ENCODE data around the gene UBE2O.

UBE2O gene

DNA sequence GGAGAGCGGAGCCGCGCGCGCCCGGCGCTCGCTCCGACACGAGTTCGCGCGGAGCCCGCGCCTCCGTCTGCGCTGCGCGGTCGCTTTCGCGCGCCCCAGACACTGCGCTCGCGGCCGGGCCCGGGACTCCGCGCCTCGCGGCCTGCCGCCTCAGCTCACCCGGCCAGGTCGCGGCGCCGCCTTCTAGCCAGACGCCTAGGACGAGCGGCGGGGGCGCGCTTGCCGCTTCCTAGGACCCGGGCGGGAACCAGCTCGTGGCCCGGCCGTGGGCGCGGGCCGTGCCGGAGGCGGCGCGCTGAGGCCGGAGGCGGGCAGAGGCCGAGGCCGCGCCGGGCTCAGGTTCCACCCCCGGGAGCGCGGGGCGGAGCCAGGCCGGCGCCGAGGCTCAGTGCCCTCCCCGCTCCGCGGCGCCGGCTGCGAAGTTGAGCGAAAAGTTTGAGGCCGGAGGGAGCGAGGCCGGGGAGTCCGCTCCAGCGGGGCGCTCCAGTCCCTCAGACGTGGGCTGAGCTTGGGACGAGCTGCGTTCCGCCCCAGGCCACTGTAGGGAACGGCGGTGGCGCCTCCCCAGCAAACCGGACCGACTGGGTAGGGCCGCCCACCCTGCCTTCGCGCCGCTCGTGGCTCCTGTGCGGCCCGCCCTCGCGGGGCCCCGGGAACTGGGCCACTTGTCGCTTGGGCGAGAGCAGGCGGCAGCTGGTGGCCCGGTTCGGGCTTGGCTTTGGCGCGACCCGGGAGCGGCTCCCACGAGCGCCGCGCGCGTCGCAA, 68.5 kb downstream of the UBE2O start, which contains the start of gene SPHK1 (continued):
- no peak for TF ChIP-seq ATF2 (tag by site-specific recombination; IDR thresholded peaks at IDR 0.05; ENCODE audit: low read depth)
- TF ChIP-seq, protein P1, sequence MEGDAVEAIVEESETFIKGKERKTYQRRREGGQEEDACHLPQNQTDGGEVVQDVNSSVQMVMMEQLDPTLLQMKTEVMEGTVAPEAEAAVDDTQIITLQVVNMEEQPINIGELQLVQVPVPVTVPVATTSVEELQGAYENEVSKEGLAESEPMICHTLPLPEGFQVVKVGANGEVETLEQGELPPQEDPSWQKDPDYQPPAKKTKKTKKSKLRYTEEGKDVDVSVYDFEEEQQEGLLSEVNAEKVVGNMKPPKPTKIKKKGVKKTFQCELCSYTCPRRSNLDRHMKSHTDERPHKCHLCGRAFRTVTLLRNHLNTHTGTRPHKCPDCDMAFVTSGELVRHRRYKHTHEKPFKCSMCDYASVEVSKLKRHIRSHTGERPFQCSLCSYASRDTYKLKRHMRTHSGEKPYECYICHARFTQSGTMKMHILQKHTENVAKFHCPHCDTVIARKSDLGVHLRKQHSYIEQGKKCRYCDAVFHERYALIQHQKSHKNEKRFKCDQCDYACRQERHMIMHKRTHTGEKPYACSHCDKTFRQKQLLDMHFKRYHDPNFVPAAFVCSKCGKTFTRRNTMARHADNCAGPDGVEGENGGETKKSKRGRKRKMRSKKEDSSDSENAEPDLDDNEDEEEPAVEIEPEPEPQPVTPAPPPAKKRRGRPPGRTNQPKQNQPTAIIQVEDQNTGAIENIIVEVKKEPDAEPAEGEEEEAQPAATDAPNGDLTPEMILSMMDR (tag by site-specific recombination; IDR thresholded peaks at IDR 0.05) = peak; percentile 36; the same call in 1 of the 2 replicates
- 0 out of 2 replicates have a peak, but pooled peaks have one; percentile 22 for TF ChIP-seq ZNF596 (tag by site-specific recombination; IDR thresholded peaks at IDR 0.05)
- no peak for TF ChIP-seq ZNF629 (tag by site-specific recombination; IDR thresholded peaks at IDR 0.05)
- TF ChIP-seq, protein P2, sequence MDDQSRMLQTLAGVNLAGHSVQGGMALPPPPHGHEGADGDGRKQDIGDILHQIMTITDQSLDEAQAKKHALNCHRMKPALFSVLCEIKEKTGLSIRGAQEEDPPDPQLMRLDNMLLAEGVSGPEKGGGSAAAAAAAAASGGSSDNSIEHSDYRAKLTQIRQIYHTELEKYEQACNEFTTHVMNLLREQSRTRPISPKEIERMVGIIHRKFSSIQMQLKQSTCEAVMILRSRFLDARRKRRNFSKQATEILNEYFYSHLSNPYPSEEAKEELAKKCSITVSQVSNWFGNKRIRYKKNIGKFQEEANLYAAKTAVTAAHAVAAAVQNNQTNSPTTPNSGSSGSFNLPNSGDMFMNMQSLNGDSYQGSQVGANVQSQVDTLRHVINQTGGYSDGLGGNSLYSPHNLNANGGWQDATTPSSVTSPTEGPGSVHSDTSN (CRISPR knock-in tag; IDR thresholded peaks at IDR 0.05) = peak; percentile 65
- no peak for TF ChIP-seq ZNF184 (tag by site-specific recombination; IDR thresholded peaks at IDR 0.05)
- TF ChIP-seq ZNF561 (tag by site-specific recombination; IDR thresholded peaks at IDR 0.05; ENCODE audit: borderline replicate concordance) = peak; percentile 32; the same call in 1 of the 2 replicates
- TF ChIP-seq ZNF335 (tag by site-specific recombination; conservative IDR thresholded peaks at IDR 0.05) = peak; percentile 20; the same call in 1 of the 2 replicates
- TF ChIP-seq ZFP69B (tag by site-specific recombination; IDR thresholded peaks at IDR 0.05) = 0 out of 2 replicates have a peak, but pooled peaks have one; percentile 33
- TF ChIP-seq, protein P3, sequence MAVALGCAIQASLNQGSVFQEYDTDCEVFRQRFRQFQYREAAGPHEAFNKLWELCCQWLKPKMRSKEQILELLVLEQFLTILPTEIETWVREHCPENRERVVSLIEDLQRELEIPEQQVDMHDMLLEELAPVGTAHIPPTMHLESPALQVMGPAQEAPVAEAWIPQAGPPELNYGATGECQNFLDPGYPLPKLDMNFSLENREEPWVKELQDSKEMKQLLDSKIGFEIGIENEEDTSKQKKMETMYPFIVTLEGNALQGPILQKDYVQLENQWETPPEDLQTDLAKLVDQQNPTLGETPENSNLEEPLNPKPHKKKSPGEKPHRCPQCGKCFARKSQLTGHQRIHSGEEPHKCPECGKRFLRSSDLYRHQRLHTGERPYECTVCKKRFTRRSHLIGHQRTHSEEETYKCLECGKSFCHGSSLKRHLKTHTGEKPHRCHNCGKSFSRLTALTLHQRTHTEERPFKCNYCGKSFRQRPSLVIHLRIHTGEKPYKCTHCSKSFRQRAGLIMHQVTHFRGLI (tag by site-specific recombination; IDR thresholded peaks at IDR 0.05) = peak; percentile 38; the same call in 1 of the 2 replicates
- no peak for TF ChIP-seq SETDB1 (IDR thresholded peaks at IDR 0.05; ENCODE audit: insufficient read length, low read length)
- peak; percentile 68; the same call in 1 of the 2 replicates for TF ChIP-seq KLF16 (tag by site-specific recombination; IDR thresholded peaks at IDR 0.05)
- no peak for TF ChIP-seq WT1 (tag by site-specific recombination; IDR thresholded peaks at IDR 0.05)
- peak; percentile 53; the same call in 1 of the 2 replicates for TF ChIP-seq KLF17 (tag by site-specific recombination; IDR thresholded peaks at IDR 0.05)
- 0 out of 2 replicates have a peak, but pooled peaks have one; percentile 20 for TF ChIP-seq ZNF843 (tag by site-specific recombination; IDR thresholded peaks at IDR 0.05)
- TF ChIP-seq SCRT1 (tag by site-specific recombination; IDR thresholded peaks at IDR 0.05; ENCODE audit: borderline replicate concordance) = no peak
- TF ChIP-seq REPIN1 (tag by site-specific recombination; IDR thresholded peaks at IDR 0.05; ENCODE audit: low read depth) = 0 out of 2 replicates have a peak, but pooled peaks have one; percentile 49
- no peak for TF ChIP-seq TRIM28 (IDR thresholded peaks at IDR 0.05; ENCODE audit: borderline replicate concordance, low read length)
- no peak for TF ChIP-seq ZBTB1 (tag by site-specific recombination; IDR thresholded peaks at IDR 0.05)
- peak; percentile 84 for TF ChIP-seq SCRT2 (tag by site-specific recombination; IDR thresholded peaks at IDR 0.05)
- TF ChIP-seq, protein P4, sequence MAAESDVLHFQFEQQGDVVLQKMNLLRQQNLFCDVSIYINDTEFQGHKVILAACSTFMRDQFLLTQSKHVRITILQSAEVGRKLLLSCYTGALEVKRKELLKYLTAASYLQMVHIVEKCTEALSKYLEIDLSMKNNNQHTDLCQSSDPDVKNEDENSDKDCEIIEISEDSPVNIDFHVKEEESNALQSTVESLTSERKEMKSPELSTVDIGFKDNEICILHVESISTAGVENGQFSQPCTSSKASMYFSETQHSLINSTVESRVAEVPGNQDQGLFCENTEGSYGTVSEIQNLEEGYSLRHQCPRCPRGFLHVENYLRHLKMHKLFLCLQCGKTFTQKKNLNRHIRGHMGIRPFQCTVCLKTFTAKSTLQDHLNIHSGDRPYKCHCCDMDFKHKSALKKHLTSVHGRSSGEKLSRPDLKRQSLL (tag by site-specific recombination; IDR thresholded peaks at IDR 0.05) = peak; percentile 42
- peak; percentile 28; the same call in 1 of the 2 replicates for TF ChIP-seq ZNF600 (tag by site-specific recombination; IDR thresholded peaks at IDR 0.05)
- no peak for TF ChIP-seq ZFP41 (tag by site-specific recombination; IDR thresholded peaks at IDR 0.05; ENCODE audit: borderline replicate concordance)
- TF ChIP-seq, protein P5, sequence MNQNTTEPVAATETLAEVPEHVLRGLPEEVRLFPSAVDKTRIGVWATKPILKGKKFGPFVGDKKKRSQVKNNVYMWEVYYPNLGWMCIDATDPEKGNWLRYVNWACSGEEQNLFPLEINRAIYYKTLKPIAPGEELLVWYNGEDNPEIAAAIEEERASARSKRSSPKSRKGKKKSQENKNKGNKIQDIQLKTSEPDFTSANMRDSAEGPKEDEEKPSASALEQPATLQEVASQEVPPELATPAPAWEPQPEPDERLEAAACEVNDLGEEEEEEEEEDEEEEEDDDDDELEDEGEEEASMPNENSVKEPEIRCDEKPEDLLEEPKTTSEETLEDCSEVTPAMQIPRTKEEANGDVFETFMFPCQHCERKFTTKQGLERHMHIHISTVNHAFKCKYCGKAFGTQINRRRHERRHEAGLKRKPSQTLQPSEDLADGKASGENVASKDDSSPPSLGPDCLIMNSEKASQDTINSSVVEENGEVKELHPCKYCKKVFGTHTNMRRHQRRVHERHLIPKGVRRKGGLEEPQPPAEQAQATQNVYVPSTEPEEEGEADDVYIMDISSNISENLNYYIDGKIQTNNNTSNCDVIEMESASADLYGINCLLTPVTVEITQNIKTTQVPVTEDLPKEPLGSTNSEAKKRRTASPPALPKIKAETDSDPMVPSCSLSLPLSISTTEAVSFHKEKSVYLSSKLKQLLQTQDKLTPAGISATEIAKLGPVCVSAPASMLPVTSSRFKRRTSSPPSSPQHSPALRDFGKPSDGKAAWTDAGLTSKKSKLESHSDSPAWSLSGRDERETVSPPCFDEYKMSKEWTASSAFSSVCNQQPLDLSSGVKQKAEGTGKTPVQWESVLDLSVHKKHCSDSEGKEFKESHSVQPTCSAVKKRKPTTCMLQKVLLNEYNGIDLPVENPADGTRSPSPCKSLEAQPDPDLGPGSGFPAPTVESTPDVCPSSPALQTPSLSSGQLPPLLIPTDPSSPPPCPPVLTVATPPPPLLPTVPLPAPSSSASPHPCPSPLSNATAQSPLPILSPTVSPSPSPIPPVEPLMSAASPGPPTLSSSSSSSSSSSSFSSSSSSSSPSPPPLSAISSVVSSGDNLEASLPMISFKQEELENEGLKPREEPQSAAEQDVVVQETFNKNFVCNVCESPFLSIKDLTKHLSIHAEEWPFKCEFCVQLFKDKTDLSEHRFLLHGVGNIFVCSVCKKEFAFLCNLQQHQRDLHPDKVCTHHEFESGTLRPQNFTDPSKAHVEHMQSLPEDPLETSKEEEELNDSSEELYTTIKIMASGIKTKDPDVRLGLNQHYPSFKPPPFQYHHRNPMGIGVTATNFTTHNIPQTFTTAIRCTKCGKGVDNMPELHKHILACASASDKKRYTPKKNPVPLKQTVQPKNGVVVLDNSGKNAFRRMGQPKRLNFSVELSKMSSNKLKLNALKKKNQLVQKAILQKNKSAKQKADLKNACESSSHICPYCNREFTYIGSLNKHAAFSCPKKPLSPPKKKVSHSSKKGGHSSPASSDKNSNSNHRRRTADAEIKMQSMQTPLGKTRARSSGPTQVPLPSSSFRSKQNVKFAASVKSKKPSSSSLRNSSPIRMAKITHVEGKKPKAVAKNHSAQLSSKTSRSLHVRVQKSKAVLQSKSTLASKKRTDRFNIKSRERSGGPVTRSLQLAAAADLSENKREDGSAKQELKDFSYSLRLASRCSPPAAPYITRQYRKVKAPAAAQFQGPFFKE (tag by site-specific recombination; IDR thresholded peaks at IDR 0.05; ENCODE audit: borderline replicate concordance) = no peak
